ENCODE measurements around the gene UNCX. TPM values are rescaled to one million over a fixed set of nuclear protein-coding genes. Genes with fewer than 3 reads are reported as not detected.
"Not testable (repeated sequence)": the region's sequence is repeated elsewhere in the genome, so short reads cannot be mapped to it uniquely, and the experiment has no call there.

Gene UNCX
- polyA plus RNA-seq, 1 donor = not detected

DNA sequence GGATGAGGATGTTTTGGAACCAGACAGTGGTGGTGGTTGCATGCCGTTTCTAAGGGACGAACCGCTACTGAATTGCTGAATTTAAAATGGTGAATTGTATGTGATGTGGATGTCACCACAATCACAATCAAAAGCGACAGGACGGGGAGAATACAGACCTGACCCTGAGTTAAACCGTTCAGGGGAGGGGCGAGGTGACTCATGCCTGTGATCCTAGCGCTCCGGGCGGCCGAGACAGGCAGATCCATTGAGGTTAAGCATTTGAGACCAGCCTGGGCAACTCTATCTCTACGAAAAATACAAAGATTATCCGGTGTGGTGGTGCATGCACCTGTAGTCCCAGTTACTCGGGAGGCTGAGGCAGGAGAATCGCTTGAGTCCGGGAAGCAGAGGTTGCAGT, 46.4 kb downstream of the UNCX start:
- DNase-seq = no peak

DNA sequence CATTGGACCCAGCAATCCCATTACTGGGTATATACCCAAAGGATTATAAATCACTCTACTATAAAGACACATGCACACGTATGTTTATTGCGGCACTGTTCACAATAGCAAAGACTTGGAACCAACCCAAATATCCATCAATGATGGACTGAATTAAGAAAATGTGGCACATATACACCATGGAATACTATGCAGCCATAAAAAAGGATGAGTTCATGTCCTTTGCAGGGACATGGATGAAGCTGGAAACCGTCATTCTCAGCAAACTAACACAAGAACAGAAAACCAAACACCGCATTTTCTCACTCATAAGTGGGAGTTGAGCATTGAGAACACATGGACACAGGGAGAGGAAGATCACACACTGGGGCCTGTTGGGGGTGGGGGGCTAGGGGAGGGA, 47.2 kb downstream of the UNCX start:
- not testable (repeated sequence) for DNase-seq

DNA sequence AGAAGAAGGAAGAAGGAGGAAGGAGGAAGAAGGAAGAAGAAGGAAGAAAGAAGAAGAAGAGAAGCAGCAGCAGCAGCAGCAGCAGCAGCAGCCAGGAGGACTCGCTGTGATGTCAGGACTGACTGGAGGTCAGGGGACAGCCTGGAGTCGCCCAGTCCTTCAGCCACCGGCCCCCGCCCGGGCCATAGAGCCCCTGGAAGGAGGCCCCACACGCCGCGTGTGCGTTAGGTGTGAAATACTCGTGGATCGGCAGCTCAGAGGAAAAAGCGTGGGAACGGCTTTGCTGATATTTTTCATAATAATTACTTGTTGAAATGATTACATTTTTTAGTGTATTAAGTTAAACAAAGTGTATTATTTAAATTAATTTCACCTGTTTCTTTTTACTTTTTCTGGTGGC, 48.4 kb downstream of the UNCX start:
- DNase-seq = no peak

DNA sequence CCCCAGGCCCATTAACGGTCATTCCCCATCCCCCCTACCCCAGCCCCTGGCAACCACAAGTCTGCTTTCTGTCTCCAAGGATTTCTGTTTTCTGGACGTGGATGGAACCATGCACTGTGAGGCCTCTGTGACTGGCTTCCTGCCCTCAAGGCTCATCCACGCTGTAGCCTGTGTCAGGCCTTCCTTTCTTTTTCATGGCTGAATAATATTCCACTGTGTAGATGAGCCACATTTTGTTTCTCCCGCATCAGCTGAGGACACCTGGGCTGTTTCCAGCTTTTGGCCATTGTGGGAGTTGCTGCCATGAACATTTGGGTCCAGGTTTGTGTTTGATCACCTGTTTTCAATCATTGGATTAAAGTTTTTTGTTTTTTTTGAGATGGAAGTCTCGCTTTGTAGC, 50.0 kb downstream of the UNCX start:
- no peak for DNase-seq

DNA sequence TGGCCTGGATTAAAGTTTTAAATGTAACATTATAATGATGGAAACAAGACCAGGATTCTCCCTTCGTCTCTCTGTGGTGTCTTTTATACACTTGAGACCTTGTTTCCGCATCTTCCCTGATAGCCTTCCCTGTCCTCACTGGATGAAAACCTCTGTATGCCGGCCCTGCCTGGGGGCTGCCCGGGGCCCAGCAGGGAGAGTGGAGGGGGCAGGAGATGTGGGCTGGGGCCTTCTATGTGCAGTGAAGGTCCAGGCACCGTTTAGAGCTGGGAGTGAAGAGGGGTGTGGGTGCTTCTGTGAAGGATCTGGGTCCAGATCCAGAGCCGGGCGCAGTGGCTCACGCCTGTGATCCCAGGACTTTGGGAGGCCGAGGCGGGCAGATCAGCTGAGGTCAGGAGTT, 50.7 kb downstream of the UNCX start:
- DNase-seq = no peak

DNA sequence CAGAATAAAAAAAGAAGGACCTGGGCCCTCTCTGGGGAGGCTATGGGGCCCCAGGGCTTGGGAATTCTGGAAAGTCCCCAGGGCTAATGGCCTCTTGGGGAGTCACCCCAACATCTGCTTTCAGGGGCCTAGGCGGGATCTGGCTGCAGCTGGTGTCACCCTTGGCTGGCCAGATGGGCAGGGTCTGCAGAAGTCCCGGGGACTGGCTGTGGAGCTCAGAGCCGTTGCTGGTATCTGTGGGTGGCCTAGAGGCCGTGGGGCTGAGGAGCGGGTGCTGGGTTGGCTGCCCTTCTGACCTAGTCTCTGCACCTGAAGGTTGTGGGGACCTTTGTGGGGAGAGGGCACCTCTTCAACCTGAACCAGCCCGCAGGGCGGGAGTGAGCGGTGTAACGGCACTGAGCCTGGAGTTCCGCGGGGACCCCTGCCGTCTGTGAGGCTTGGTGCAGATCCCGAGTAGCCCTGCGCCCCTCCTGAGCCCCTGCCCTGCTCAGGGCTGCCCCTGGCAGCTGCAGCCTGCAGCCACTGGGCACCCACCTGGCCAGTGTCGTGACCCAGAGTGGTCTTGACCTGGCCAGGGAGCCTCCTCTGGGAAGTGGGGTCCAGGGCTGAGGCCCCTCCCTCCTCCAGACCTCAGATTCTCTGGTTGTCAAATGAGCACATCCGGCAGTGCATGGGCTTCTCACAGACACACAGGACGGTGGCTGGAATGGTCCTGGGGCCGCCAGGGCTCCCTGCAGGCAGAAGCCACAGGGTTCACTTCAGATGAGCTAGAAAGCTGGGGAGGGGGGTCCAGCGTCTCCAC, 51.5 kb downstream of the UNCX start:
- no peak for DNase-seq

DNA sequence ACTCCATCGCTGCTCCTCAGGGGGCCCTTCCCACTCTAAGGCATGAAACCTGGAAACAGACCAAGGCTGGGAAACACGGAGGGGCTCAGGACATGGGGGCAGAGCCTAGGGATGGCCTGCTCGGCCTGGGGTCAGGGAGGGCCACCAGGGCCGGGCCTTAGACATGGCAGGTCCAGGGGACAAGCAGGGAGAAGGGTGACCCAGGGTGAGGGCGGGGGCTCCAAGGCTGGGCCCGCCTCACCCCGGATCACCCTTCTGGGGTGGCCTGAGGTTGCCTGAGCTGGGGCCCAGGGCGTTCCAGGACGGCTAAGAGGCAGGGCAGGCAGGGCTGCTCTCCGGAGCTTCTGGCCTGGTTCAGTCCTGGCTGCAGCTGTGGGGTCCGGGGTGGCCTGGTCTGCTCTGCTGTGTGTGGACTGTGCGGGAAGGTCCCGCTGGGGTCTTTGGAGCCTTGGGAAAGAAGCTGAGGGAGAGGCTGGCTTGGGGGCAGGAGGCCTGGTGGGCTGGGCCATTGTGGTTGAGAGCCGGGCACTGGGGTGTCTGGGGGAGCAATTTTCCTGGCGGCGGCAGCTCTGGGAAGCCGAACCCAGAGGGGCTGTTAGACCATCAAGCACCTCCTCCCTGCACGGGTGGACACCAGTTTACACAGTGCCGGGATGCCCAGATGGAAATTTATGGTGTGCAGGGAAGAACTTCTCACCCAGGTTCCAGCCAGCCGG, 52.2 kb downstream of the UNCX start:
- DNase-seq = no peak

DNA sequence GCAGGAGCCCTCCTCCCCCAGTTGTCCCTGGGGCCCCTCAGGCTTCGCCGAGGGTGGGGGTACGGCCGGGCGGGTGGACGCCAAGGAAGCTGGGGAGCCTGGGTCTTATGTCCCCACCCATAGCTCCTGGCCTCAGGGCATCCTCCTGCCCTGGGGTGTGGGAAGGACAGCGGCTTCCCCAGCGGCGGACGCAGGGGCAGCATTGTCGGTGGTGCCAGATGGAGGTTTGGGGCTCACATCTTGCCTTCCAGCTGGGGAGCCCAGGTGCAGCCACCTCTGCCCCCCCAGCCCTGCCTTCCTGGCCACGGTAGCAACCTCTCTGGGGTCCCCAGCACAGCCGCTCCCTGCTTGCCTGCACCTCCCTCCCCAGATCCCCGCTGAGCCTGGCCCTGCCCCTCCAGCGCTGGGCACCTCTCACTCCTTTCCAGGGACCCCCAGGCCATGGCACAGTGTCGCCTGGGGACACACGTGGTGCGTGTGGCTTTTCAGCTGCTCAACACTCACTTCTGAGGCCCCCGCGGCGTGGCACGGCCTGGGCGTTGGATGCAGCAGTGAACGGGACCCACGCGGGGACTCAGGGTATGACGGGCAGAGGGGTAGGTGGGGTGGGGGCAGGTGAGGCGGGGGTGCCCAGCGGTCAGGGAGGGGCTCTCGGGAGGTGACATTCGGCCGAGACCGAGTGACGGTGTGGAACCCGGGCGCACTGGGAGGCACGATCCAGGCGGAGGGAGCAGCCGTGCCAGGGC, 53.1 kb downstream of the UNCX start:
- DNase-seq = no peak

Other genes starting within 250 kb of the UNCX start
- gene CYP2W1, start 249.7 kb upstream of the UNCX start, polyA plus RNA-seq (ENCODE audit: insufficient read length) = 1.7 TPM
- 6.2 TPM for gene GPR146, start 188.3 kb upstream of the UNCX start, polyA plus RNA-seq (ENCODE audit: insufficient read length)
- 14.2 TPM for gene GPER1, start 144.8 kb upstream of the UNCX start, polyA plus RNA-seq (ENCODE audit: insufficient read length)
- 13.1 TPM for gene ZFAND2A, start 72.7 kb upstream of the UNCX start, polyA plus RNA-seq (ENCODE audit: insufficient read length)
- 7.4 TPM for gene MICALL2, start 226.6 kb downstream of the UNCX start, polyA plus RNA-seq (ENCODE audit: insufficient read length)

All from hindlimb muscle (tissue), 1 donor.